AG20443 (cell line): ENCODE measurements around the gene ITPR1.
"Not testable (repeated sequence)": the region's sequence is repeated elsewhere in the genome, so short reads cannot be mapped to it uniquely, and the experiment has no call there.

ENCODE experiments used
- DNase-seq: peaks from one replicate; pipeline ENCODE4 v3.0.0; 2012; ENCODE audit warnings: low spot score, mixed read lengths

ITPR1 gene

DNA sequence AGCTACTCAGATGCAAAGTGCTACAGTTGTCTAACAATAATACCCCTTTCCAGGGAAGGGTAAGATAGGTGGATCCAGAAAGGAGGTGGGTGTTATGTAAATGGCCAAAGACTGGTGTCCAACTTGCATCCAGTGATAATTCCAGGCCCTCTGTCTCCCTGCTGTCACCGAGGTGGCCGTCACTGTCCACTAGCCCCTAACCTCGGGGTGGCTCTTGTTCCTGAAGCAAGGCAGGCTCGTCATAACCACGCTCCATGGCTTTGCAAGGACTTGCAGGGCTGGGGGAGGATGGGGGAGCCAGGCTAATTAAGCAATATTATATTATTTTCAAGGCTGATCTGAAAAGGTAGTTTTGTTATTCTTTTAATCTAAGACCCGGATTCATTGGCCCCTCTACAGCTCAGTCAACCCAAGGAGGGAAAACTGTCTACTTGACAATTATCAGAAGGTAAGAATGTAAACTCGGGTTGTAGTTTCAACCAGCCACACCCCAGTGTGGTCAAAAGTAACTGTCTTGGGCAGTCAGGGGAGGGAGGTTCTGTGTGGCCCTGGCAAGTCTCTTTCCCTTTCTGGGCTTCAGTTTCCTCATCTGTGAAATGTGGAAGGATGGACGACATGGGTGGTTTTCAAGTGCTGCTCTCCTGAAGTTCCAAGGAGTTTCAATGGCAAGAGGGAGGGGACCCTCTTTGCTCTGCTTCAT lies 266.0 kb downstream of the ITPR1 start:
- DNase-seq = no peak

DNA sequence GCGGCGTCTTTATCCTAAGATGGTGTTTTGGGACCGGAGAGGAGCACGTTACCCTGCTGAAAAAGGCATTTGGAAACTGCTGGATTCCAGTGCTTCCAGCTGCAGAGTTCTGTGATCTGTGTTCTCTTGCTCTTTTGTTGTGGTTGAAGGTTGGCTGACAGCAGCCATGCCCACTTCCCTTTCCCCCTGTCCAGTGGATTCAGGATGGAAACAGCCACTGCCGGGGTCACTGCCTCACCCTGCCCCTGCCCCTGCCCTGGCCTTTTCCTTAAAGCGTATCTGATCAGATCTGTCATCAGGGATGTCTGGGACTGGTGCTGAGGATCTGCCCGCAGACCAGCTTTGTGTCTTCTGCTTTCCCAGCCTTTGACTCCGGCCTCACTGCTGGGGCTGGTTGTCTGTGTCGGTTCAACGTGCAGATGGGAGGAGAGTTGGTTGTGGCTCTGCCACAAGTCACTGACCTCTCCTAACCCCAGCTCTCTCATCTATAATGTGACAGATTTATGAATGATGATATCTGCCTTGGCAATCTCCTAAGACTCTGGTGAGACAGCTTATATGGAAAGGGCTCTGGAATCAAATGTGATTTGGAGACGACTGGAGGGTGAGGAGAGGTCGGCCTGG lies 266.7 kb downstream of the ITPR1 start:
- no peak for DNase-seq

DNA sequence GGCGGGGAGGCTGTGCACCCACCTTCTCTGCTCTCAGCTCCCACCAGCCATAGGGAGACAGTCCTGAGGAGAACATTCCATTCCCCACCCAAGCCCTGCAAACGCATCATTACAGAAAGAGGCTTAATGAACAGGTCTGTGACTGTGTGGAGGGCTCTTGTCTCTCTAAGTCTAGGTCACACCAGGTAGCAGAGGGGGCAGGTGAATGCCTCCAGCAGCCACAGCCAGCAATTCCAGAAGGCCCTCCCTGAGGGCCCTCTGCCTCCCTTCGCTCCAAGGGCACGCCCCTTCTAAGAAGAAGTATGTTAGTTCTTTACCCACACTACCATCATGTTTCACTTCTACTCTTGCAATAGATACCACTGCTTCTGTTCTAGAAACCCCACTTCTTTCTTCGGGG lies 268.6 kb downstream of the ITPR1 start:
- DNase-seq = no peak

DNA sequence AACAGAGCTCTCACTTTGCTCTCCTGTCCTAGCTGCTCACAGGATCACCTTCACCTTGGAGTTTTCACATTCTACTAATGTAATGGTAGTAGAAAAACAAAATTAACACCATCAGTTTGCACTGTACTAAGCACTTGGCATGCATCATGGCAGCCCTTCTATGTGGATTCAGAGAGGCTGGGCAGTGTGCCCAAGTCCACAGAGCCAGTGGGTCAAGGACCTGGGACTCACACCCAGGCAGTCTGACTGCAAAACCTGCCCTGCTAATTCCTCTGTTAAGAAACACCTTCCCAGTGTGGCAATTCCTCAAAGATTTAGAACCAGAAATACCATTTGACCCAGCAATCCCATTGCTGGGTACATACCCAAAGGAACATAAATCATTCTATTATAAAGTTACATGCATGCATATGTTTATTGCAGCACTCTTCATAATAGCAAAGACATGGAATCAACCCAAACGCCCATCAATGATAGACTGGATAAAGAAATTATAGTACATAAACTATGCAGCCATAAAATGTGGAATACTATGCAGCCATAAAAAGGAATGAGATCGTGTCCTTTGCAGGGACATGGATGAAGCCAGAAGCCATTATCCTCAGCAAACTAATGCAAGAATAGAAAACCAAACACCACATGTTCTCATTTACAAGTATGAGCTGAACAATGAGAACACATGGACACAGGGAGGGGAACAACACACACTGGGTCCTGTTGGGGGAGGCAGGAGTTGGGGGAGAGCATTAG lies 269.5 kb downstream of the ITPR1 start:
- not testable (repeated sequence) for DNase-seq

DNA sequence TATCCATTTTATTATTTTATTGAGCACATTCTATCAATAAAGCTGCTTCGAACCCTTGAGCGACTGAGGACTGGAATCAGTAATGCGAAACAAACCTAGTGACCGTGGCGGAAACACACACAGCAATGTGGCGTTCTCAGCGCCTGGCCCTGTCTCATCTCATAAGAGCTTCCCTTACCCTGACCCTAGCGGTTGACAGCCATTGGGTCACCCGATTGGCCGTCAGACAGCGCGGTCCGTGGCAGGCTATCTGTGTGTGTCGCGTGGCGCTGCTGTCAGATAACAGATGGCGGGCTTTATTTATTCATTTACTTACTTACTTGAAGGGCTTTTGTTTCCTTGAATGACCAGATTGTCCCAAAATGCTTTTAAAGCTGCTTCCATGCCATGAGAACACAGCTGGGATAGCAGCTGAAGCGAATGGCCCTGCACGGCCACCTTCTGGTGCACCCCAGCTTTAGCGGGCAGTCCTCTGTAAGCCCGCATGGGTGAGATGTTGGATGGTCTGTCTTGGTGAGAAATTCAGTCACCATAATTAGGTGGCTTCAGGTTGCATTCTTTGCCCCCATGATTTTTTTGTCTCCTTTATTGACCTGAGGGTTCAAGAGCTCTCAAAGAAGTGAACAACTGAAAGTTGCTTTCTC lies 270.6 kb downstream of the ITPR1 start:
- DNase-seq = no peak

DNA sequence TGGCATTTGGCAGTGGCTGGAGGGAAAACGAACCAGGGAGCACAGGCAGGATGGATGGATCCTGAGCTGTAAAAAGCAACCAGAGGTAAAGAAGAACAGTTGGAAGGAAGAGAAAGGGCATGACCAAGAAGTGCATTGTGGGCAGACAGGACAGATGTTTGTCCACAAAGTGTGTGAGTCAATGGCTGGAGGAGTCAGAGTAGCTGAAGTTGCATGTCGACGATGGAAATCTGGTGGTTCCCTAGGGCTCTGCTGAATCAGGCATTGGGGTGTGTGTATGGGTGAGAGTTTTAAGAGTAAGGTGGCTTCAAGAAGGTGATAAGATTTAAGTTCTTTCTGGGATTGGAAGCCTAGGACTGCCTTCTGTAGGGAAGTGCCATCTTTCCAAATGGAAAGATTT lies 272.1 kb downstream of the ITPR1 start:
- DNase-seq = no peak

DNA sequence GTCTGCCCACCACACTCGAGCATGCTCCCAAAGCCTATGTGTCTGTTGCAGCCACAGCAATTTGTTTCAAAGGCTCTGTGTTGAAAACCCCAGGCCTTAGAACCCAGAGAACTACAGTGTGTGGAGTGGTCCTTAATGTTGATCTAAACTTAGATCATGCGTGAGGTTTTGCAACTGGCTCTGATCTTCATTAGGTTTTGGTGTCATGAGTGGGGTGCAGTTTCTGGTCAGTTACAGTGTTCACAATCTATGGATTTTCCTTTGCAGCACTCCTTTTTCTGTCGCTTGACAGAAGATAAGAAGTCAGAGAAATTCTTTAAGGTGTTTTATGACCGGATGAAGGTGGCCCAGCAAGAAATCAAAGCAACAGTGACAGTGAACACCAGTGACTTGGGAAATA lies 273.1 kb downstream of the ITPR1 start:
- DNase-seq = no peak

DNA sequence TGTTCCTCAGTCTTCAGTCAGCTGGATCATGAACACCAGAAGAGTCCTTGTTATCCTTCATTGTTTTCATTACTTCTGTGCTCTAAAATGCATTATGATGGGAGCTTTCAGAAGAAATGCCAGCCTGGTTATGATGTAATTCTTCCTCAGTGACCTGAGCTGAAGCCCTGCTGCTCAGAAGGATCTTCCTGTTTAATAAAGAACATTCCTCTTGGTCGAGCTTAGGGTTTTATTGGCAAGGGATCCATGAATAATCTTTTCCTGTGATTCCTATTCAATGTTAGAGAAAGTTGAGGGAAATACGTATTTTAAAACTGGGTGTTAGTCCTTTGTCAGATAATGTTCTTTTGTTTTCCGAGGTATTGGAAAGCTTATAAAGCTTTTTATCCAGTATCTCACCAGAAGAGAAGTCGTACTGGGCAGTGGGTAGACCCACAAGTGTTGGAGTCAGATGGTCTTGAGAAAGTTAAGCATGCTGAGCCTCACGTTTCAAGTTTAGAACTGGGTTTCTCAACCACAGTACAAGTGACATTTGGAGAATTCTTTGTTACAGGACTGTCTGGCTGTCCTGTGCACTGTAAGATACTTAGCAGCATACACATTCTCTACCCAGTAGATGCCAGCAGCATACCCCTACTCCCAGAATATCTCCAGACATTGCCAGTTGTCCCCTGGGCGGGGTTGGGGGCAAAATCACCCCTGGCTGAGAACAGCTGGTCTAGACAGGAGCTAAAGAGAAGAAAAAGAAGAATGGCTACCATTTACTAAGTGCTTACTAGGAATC lies 273.8 kb downstream of the ITPR1 start:
- no peak for DNase-seq

DNA sequence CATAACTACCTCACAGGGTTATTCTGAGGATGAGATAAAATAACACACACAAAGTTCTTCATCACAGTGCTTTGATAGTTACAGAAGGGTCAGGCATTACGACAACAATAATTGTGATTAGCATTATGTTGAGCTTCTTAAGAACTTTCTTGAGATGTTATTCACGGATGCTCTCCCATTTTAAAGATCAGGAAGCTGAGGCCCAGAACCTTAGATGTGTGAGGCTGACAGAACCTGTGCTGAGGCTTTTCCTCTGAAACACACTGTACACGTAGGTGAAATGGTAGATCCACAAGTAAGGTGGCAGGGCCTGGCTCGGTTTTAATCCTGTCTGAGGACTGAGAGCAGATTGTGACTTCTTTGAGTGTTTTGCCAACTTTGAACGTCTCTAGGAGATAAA lies 274.9 kb downstream of the ITPR1 start:
- DNase-seq = no peak

DNA sequence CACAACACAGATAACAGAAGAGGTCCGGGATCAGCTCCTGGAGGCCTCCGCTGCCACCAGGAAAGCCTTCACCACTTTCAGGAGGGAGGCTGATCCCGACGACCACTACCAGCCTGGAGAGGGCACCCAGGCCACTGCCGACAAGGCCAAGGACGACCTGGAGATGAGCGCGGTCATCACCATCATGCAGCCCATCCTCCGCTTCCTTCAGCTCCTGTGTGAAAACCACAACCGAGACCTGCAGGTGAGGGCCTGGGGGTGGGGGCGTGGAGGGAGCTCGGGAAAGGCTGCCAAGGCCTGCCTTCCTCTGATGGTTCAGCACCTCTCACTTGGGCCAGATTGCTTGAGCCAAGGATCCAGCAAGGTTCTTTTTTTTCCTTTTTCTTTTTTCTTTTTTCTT lies 275.4 kb downstream of the ITPR1 start:
- DNase-seq = no peak

DNA sequence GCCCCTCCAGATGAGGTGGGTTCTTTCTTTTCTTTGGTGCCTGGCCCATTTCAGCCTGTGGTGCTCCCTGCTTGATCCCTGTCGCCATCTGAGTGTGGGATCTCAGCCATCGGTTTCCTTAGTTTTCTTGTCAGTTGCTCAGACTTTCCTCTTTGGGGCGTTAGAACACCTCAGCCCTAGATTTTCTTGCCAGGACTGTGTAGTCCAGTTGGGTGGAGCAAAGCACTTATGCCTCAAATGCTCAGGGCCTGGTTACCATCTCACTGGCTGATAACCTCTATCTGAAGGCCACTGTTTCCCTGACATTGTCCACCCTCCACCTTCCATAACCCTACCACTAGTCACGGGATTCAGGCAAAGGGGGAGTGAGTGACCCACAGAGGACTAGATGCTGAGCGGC lies 277.4 kb downstream of the ITPR1 start:
- DNase-seq = no peak

DNA sequence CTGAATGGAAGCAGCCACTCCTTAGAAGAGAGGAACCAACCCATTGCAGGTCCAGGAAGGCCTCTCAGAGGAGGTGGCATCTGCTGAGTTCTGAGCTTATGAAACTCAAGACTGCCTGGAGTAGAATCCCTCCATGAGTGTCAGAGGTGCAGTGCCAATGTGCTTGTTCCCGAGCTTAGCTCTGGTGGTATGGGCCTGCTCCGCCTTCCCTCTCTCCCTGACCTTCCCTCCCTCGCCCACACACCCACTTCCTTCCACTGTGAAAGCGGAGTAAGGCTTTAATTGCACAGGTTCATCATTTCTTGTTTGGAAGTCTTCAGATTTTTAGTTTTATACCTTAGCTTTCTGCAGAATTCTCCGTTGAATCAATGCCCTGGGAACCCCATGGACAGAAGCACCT lies 278.1 kb downstream of the ITPR1 start:
- no peak for DNase-seq

DNA sequence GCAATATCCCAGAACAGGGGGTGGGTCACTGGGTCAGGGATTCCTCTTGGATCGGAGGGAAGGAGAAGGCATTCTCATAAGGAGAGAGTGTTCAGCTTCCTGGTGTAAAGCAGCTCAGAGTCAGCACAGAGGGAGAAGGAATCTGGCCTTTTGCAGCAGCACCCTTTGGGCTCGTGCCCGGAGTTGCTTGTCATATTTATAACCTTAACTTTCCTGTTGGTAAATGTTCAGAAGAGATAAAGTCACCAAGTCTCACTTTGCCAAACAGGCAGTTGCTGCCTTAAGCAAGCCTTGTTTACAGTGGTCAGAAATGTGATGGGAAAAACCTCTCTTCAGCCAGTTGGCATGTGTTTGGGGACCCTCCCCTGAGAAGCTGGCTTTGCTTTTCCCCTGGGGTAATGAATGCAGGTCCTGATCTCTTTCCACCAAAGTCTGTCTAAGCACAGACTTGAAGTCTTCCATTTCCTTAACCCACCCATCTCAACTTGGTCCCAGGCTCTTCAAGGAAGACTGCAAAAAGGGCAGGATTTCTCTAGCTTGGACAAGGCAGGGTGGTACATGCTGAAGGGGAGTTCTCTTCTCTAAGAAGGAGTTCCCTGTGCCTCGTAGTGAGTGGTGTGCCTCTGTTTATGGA lies 279.1 kb downstream of the ITPR1 start:
- peak; percentile 85 for DNase-seq

DNA sequence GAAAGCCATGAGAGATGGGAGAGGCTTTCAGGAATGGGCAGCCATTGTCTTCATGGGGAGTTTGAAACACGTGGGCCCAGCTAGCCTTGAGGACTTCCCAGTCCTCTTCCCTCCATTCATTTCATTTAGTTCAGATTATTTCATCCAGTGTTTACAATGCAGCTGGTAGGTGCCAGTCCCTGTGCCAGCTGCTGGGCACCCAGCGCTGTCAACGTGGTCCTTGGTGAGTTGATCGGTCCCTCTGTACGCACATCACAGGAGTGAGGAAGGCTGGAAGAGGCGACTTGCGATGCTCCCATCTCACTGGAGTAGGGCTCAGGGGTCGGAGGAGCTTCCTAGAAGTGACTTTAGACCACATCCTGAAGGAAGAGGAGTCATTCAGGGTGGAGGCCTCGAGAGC lies 279.7 kb downstream of the ITPR1 start:
- DNase-seq = no peak

DNA sequence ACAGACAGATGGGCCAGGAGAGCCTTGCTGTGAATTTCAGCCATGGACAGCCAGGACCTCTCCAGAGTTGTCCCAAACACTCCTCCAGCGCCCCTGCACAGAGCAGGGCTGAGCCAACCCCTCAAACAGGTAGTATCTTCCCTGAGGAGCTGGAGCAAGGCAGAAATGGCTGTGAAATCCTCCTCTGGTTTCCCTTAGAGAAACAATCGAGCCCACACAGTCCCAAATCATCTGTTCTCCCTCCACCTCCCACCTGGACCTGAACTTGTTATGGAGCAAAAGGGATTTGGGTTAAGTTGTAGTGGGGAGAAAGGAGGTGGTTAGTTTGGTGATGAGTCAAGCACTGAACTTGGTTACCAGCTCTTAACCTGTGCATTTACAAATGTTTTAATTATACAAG lies 280.4 kb downstream of the ITPR1 start:
- DNase-seq = no peak

DNA sequence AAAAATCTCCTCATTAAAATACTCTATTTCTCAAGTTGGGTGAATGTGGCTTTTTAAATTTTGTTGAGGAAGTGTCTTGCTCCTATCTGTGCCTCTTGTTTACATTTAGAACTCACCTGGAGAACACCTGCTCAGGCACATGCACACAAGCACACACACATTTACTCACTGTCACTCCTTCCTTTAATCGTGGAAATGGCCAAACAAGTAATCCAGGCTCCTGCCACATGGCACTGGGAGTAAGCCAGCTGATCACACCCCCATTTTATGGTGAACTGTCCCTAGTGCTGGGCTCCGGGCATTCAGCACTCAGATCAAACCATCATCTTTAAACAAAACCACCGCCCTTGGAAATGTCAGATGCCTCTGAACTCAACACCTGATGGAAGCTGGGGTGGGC lies 281.4 kb downstream of the ITPR1 start:
- no peak for DNase-seq

DNA sequence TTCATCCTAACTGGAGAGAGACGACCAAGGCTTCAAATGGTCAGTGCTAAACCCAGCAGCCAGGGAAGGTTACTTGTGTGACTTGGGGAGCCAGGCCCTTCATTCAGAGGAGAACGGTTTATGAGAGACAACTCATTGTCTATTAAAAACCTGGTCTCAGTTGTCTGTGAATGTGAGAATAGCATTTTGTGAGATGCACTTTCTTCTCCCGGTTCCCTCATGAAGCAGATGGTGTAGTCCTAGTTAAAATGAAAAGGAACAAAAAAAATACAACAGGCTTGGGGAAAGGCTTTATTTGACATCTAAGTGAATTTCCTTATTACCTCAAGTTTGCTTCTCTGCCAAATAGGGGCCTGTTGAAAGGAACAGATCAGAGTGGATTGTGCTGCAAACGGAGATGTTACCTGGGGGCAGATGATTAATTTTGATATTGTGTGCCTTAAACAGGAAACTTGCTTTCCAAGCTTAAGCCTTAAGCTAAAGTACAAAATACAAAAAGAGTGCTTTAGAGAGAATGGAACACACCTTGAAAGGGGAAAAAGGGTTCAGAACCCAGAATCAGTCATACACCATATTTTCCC lies 283.3 kb downstream of the ITPR1 start:
- no peak for DNase-seq

DNA sequence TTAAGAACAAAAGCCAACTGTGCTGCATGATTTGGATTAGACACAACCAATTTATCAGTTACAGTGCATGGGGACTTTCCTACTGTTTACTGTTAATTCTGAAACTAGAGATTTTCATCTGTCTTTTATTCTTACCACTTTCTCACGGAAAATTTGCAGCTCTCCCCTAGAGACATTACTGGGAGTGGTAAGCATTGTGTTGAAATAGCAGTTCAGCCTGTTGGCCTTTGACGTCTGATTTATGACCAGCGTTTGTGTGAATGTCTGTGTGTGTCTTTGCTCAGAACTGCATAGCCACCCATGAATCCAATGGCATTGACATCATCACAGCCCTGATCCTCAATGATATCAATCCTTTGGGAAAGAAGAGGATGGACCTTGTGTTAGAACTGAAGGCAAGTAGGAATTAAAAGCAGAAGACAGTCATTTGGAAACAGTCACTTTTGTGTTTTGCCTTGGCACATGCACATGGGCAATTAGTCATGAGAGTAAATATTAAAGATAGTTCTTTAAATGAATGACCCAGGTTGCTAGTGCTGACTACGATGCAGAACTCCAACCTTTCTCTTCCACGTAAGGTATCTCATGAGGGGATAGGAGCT lies 283.9 kb downstream of the ITPR1 start:
- peak; percentile 49 for DNase-seq

DNA sequence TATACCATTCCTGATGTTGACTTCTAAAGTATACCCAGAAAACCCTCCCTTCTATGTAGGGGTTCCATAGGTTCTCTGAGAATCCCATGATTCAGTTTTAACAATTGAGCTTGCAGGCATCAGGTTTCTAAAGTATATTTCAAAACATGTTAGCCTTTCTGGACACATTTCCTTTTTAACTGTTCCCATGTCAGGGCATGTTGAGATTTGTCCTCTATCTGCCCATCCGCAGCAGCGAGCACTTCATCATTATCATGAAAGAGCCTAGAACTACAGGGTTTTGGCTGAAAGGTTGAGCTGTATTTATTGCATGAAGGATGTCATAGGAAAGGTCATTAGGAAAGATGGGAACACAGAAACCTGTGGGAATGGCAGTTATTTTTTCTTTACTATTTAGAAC lies 285.0 kb downstream of the ITPR1 start:
- no peak for DNase-seq

DNA sequence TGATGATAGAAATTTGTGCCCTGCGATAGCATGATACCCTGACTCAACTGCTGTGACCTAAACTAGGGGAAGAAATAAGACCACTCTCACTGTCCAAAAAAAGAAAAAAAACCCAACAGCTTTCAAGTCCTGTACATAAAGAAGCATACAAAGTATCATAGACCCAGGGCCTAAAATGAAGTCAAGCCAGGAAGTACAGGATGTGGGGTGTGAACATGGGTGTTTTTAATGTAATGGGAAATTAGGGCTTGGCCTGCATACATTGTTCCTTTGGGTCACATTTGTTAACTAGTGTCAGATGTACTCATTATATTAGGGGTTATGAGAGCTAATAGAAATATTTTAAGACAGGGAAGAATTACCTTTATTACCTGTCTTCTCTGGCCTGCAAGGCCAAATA lies 285.6 kb downstream of the ITPR1 start:
- DNase-seq = no peak

DNA sequence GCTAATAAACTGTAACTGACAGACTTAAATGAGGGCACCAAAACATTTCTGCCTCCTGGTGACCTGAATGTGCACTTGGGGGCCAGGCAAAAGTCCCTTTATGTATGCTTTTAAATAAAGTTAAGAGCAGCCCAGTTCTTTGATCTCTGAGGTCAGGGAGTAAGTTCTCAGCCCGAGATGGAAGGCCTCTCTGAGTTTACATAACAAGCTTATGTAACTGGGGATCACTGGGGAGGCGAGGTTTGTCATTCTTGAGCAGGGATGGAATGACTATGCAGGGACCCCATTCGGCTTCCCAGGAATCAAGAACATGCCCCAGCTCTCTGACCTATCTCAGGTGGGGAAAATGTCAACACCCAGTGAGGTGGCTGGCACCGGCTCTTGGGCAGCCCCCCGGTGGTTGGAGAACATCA lies 287.4 kb downstream of the ITPR1 start:
- no peak for DNase-seq
